Small intestine (tissue), 7 donors: Measurements from ENCODE around the gene RIMBP2. TPM values are rescaled to one million over a fixed set of nuclear protein-coding genes. Genes with fewer than 3 reads are reported as not detected.

Source experiments
- DNase-seq, 2 donors: peaks; one replicate each; pipeline versions ENCODE4 v3.0.0 to v3.0.0-alpha.2; 2013
- FAIRE-seq: peaks from 2 replicates; lab custom pipeline; 2012; peaks lifted over from hg19 to GRCh38; lab: Jason Lieb, UNC
- H3K27ac ChIP-seq, 3 donors: one replicate each; pipeline ENCODE4 v1.5.1; 2013; ENCODE audit warnings: low read length in 2 of 3, mild to moderate bottlenecking in 2 of 3, control low read depth in 1 of 3, inconsistent platforms in 1 of 3, low read depth in 1 of 3, moderate library complexity in 1 of 3
- H3K27me3 ChIP-seq, 3 donors: one replicate each; pipeline ENCODE4 v1.6.1; 2013; ENCODE audit warnings: low read length in 3 of 3, inconsistent platforms in 1 of 3; ENCODE audit not compliant: control insufficient read depth in 3 of 3, insufficient read depth in 3 of 3
- H3K36me3 ChIP-seq, 3 donors: one replicate each; pipeline ENCODE4 v1.6.1; 2013; ENCODE audit warnings: low read length in 3 of 3, inconsistent platforms in 1 of 3, low read depth in 1 of 3, mild to moderate bottlenecking in 1 of 3, moderate library complexity in 1 of 3; ENCODE audit not compliant: control insufficient read depth in 3 of 3, insufficient read depth in 2 of 3
- H3K4me1 ChIP-seq, 3 donors: one replicate each; pipeline ENCODE4 v1.6.1; 2013; ENCODE audit warnings: low read length in 2 of 3, inconsistent platforms in 1 of 3, low read depth in 1 of 3, mild to moderate bottlenecking in 1 of 3, moderate library complexity in 1 of 3; ENCODE audit not compliant: control insufficient read depth in 3 of 3, insufficient read depth in 2 of 3
- H3K4me3 ChIP-seq, 3 donors: one replicate each; pipeline ENCODE4 v1.5.1; 2013; ENCODE audit warnings: low read length in 3 of 3, control low read depth in 1 of 3, inconsistent platforms in 1 of 3, low read depth in 1 of 3, mild to moderate bottlenecking in 1 of 3, moderate library complexity in 1 of 3
- H3K9me3 ChIP-seq, 2 donors: one replicate each; pipeline ENCODE4 v1.6.1; 2013; ENCODE audit warnings: low read depth in 1 of 2, low read length in 1 of 2; ENCODE audit not compliant: control insufficient read depth in 2 of 2, insufficient read depth in 1 of 2
- WGBS, 3 donors: extraction: QIAGEN DNeasy Blood & Tissue Kit; methylation state at CpG; one replicate each; pipeline ENCODE4 v1.1.7; 2013; 5-methylcytosine and 5-hydroxymethylcytosine counted together
- polyA plus RNA-seq, 4 donors: library from polyadenylated mRNA; stranded (reverse) in 3 of 4; unstranded in 1 of 4; fragments of 200-250 nt in 3 of 4; fragments of 120-200 nt in 1 of 4; gene quantifications; one replicate each; pipeline versions ENCODE4 v1.2.1 to v1.2.3, GENCODE V29; 2013
- donor health status: healthy with polysubstance abuse.
- donor health status: control.
- donor health status: control.
- donor health status: Bipolar disorder and iron deficiency.
- donor health status: healthy.

RIMBP2 gene
- polyA plus RNA-seq, 4 donors = 0.22 to 12.2 (median 2.3) TPM

- H3K9me3 ChIP-seq = no peaks in the 10 kb centered on the region
- H3K27ac ChIP-seq = no peak overlapping the region
- no peaks in the 10 kb centered on the region for H3K4me1 ChIP-seq
- 84 to 88% (median 86%) methylated on average over 18 of the region's 18 CpGs for WGBS, 3 donors
- H3K4me3 ChIP-seq = no peak overlapping the region
- no peaks in the 10 kb centered on the region for H3K27me3 ChIP-seq
- no peaks in the 10 kb centered on the region for H3K36me3 ChIP-seq
- no peak for DNase-seq
- FAIRE-seq = no peak
Measured at GRCh38 chr12:130427381-130427887, 288.7 kb downstream of the RIMBP2 start.

DNA sequence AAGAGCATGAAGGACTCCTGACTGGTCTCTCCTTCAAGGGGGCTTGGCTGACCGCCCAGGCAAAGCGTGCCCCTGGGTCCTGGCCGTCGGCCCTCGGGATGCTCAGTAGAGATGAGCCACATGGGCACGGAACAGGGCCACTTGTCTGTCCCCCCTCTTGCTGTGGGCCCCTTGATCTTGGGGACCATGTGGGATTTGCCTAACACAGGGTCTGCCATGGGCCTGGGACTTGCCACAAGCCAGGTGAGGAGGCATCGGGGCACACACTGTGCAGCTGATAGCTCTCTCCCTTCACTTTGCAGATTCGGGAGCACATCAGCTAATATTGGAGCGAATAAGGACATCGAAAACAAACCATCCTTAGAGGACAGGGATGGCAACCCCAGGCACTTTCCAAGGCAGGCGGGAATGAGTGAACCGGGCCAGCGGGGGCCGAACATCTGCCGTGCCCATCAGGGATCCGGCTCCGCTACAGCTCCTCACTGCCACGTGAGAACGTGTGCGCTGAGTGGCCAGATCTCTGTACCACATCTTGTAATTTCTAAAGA lies 290.3 kb downstream of the RIMBP2 start:
- H3K4me3 ChIP-seq = no peak overlapping the region
- H3K27me3 ChIP-seq = peaks cover 0 to under 1% (median 0%) of the 10 kb centered on the region in 3 donors
- H3K9me3 ChIP-seq = no peaks in the 10 kb centered on the region
- H3K4me1 ChIP-seq = no peaks in the 10 kb centered on the region
- FAIRE-seq = no peak
- H3K27ac ChIP-seq = no peak overlapping the region
- no peak for DNase-seq
- H3K36me3 ChIP-seq = no peaks in the 10 kb centered on the region
- WGBS, 3 donors = 90 to 91% (median 90%) methylated on average over 20 of the region's 20 CpGs

- no peak overlapping the region for H3K27ac ChIP-seq
- H3K27me3 ChIP-seq = peaks cover 0 to 2% (median 0%) of the 10 kb centered on the region in 3 donors
- no peak for FAIRE-seq
- WGBS, 3 donors = 87 to 89% (median 88%) methylated on average over 34 to 36 of the region's 36 CpGs
- no peak for DNase-seq
- H3K4me1 ChIP-seq = no peaks in the 10 kb centered on the region
- no peaks in the 10 kb centered on the region for H3K36me3 ChIP-seq
- H3K4me3 ChIP-seq = no peak overlapping the region
- no peaks in the 10 kb centered on the region for H3K9me3 ChIP-seq
Measured at GRCh38 chr12:130424858-130425697, 291.0 kb downstream of the RIMBP2 start.

DNA sequence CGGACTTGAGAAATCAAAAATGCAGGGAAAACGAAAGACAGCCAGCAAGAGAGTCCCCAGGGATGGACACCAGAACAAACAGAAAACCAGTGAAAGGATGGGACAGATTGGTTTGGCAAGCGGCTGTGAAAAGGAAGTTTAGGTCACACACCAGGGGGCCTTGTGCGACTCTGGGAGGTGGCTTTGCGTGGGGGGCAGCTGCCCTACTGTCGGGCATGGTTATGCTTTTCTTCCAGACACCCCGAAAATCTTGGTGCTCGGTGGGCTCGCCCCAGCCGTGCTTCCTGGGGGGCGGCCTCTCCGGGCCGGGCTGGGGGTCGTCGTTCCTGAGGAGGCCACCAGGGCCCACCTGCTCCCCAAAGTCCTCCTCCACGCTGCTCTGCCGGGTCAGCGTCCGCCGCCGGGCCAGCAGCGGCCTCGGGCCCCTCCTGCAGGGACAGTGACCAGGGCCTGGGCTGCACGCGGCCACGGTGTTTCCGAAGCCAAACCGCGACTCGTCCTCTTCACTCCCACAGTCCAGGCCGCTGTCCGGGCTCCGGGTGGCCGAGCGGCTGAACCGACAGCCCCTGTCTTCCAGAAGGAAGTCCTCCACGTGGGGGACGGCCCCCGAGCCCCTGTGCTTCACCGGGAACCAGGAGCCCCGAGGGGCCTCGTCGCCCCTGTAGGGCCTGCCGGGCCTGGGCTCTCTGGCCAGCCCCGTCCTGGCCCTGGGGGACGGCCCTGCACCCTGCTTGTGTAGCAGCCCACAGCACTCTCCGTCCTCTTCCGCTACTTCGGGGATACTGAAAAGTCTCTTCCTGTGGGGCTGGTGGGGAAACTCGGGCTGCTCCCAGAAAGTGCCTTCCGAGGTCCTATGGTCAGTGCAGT lies 291.9 kb downstream of the RIMBP2 start:
- no peak overlapping the region for H3K27ac ChIP-seq
- H3K4me3 ChIP-seq = no peak overlapping the region
- no peaks in the 10 kb centered on the region for H3K9me3 ChIP-seq
- 87 to 91% (median 89%) methylated on average over 32 to 51 of the region's 51 CpGs for WGBS, 3 donors
- peaks cover 0 to 2% (median 0%) of the 10 kb centered on the region in 3 donors for H3K27me3 ChIP-seq
- DNase-seq = no peak
- no peak for FAIRE-seq
- H3K36me3 ChIP-seq = no peaks in the 10 kb centered on the region
- no peaks in the 10 kb centered on the region for H3K4me1 ChIP-seq

DNA sequence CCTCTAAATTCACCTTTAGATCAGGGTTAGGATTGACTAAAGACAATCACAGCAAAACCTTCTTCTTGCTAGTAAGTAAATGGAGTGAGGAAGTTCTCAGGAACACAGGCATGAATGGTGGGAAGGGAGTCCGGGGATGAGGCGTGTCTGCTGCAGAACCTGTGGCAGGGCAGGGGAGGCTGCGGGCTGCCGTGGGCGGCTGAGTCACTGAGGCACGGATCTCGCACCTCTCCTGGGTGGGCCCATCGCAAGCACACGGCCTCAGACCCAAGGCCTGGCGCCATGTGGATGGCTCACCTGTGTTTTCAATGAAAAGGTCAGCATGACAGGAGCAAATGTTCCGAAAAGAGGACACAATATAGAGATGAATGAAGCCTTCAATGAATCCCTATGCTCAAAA lies 293.0 kb downstream of the RIMBP2 start:
- Histone ChIP-seq H3K9me3 (no peaks in the 10 kb centered on the region), H3K27ac (no peak overlapping the region), H3K4me3 (no peak overlapping the region), H3K36me3 (no peaks in the 10 kb centered on the region), H3K27me3 (peaks cover 0 to 2% (median 0%) of the 10 kb centered on the region in 3 donors), H3K4me1 (no peaks in the 10 kb centered on the region)
- 84 to 88% (median 88%) methylated on average over 11 of the region's 11 CpGs for whole genome bisulfite sequencing, 3 donors
- FAIRE-seq (no peak), DNase-seq (no peak)

GRCh38 chr12:130422676-130423075 lies 293.4 kb downstream of the RIMBP2 start:
- H3K9me3 ChIP-seq = no peaks in the 10 kb centered on the region
- no peaks in the 10 kb centered on the region for H3K36me3 ChIP-seq
- FAIRE-seq (no peak), DNase-seq (no peak)
- H3K4me1 ChIP-seq = no peaks in the 10 kb centered on the region
- H3K27me3 ChIP-seq = peaks cover 0 to 2% (median 0%) of the 10 kb centered on the region in 3 donors
- WGBS, 3 donors = 85 to 90% (median 86%) methylated on average over 8 of the region's 8 CpGs
- no peak overlapping the region for H3K27ac ChIP-seq
- no peak overlapping the region for H3K4me3 ChIP-seq

DNA sequence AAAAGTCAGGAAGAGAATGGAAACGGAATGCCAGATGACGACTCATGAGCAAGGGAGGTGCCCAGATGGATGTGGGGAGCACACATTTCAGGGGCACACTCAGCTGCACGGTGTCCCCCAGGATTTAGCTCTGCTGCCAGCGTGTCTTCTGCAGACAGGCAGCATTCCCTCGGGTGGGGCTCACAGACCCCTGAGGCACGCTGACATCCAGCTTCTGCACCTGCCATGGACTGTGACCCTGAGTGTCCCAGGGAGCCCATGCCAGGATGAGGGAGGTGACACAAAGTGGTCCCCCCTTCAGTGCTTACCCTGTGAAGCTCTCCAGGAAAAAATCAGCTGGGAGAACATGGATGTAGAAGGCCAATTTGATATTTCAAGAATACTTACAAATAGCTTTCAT lies 294.2 kb downstream of the RIMBP2 start:
- WGBS, 3 donors = 53 to 76% (median 61%) methylated on average over 6 of the region's 6 CpGs
- H3K27ac ChIP-seq = no peak overlapping the region
- FAIRE-seq (no peak), DNase-seq (no peak)
- H3K4me1 ChIP-seq = no peaks in the 10 kb centered on the region
- no peak overlapping the region for H3K4me3 ChIP-seq
- no peaks in the 10 kb centered on the region for H3K36me3 ChIP-seq
- H3K27me3 ChIP-seq = peaks cover 0 to 2% (median 0%) of the 10 kb centered on the region in 3 donors
- H3K9me3 ChIP-seq = no peaks in the 10 kb centered on the region

DNA sequence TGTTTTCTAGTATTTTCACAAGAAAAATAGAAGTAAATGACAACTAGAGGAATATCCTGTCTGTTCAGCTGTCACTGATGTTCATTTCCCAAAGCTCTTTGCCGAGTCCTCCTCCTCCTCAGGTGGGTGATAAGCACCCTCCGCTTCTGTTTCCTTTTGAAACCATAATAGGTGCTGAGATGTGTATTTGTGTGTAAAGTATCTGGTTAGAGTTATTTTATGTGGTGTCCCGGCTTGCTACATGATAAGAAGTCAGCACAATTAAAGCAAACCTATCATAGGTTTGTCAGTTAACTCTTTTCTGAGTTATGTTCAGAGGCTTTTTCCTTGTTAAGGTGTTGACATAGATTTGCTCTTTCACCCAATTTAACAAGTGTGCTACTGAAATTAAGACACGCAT lies 296.0 kb downstream of the RIMBP2 start:
- FAIRE-seq (no peak), DNase-seq (no peak)
- H3K36me3 ChIP-seq = no peaks in the 10 kb centered on the region
- H3K4me1 ChIP-seq = no peaks in the 10 kb centered on the region
- 20 to 55% (median 38%) methylated on average over 4 of the region's 4 CpGs for WGBS, 3 donors
- H3K4me3 ChIP-seq = no peak overlapping the region
- H3K27ac ChIP-seq = no peak overlapping the region
- H3K27me3 ChIP-seq = peaks cover 0 to 2% (median 0%) of the 10 kb centered on the region in 3 donors
- no peaks in the 10 kb centered on the region for H3K9me3 ChIP-seq
